Stimulated activated CD4-positive, alpha-beta T cell treated with anti-CD3 and anti-CD28 coated beads, Interleukin-4, amount 100 ng/mL, for 1 hour (primary cell): ENCODE data around the gene SHB.

Source experiments
- DNase-seq: peaks from one replicate; pipeline ENCODE4 v3.0.0-alpha.2; 2020

Gene SHB

DNA sequence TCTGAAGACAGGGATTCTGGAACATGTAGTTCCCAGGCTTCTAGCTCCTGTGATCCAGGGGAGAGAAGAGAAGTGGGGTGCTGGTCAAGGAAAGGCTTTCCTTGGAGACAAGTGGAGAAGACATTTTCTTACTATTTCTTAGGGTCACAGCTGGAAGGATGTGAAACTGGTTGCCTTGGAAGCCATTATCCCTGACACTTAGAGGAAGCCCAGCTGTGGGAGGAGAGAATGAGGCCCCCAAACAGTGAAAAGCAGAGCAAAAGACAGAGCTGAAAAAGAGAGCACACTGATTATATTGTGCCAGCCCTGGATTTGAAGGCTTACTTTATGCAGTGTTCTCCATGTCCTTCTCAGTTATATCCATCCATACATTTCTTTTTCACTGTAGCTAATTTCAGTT is 17.5 kb upstream of the SHB start:
- DNase-seq: no peak

DNA sequence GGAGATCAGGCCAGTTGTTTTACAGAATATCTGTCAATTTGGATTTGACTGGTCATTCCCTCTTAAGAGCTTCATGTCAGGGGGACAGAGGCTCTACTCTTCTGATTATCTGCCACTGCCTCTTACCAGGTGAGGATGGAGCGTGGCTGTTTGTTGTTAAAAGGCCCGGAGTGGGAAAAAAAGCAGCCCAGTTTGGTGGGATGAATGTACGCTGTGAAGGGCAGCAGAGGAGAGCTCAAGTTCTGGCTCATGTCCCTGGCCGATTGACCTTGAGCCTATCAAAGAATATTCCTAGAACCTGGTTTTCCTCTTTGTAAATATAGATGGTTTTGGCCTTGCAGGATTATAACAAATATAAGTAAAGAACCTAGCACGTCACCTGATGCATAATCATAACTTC is 16.3 kb upstream of the SHB start:
- no peak for DNase-seq

DNA sequence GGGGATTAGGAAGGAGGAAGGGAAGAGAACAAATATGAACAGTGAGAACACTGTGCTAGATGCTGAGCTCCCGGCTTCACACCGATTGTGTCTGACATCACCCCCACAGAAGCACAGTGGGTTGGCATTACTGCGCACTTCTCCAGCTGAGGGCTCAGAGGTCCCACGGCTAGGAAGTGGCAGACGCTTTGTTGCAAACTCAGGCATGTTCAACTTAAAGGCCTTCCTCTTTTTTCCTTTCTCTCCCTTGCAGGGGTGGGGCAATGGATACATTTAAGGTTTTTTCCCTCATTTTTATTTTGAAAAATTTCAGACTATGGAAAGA is 15.5 kb upstream of the SHB start:
- no peak for DNase-seq

DNA sequence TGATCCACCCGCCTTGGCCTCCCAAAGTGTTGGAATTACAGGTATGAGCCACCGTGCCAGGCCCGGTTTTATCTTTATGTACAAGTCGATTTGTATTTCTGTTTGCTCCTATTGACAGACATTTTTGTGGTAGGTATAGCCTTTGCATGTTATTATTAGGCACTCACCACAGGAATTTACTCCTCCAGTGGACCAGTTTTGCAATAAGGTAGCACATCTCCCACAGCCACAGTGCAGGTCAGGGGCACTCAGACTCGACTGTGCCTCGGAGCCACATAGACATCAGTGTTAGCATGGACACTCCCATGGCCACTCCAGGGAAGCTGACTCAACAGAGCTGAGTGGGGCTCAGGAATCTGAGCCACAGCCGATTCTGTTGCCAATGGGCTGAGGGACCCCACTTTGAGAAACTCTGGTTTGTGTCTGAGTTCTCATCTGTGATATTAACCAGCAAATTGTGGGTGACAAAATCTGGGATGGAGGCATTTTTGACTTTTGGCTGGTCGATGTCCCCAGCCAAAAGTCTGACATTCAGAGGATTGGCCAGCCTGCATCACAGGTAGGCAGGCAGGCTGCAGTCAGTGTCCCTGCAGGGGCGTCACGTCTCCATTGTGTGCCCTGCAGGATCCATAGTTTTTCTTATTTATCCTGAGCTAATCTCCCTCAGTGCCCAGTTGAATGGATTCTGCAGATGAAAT is 15.0 kb upstream of the SHB start:
- DNase-seq: no peak

DNA sequence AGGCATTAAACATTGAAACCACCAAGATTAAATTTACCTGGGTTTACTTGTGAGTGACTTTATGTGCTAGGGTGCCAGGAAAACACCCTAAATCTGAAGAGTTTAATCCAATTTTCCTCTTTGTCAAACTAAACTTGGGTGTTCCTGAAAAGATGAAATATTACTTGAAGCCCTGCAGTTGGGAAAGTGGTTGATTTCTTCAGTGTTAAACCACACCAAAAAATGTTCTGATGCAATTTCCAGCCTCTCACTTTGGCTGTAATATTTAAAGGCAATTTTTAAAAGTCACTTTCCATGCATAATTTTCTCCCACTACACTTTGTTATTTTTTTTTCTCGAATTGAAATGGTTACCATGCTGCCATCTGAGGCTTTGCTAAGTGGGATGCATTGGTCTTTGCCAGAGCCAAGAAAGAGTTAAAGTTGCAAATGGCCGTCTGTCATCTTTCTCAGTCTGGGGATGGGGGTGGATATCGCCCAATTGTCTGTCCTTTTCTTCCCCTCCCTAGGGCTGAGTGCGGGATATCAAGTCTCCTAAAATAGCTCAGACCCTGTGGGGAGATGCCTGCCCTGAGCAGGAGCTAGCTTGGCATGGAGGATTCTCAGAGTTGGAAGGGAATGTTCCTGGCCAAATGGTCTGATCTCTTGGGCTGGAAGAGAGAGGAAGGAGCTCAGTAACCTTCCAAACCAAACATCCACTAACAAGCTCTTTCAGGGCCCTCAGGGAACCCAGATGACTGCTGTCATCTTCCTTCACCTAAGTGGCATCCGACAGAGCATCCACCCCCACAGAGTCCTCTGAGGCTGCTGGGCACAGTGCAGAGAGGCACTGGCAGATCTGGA is 13.6 kb upstream of the SHB start:
- no peak for DNase-seq

DNA sequence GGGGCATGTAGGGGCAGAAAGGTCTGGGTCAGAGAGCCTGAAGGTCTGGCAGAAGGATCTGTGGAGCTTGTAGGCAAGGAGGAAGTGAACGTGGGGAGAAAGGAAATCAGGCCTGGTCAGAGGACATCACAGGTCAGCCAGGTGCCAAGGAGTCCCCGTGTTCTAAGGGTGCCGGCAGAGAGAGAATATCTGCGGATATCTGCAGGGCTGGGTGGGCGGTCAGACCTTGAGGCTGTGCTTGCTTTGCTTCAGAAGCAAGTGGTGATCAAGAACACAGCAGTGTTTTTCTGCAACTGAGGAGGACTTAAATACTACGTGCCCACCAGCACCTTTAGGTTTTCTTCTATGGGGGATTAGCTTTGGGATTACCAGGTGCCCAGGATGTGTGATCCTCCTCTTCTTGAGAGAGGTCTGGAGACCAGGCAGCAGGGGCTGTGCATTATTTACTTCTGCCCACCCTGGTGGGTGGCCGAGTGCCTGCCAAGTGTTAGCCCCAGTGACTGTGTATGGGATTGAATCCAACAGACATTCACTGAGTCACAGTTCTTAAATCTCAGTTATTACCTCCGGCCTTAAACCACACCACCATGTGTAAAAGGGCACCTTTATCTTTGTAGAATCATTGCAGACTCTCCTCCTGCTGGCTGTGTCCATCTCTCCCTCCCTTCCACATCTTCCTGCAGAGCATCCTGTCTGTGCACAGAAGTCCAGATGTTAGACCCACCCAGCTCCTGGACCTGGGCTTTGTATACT is 12.5 kb upstream of the SHB start:
- no peak for DNase-seq

DNA sequence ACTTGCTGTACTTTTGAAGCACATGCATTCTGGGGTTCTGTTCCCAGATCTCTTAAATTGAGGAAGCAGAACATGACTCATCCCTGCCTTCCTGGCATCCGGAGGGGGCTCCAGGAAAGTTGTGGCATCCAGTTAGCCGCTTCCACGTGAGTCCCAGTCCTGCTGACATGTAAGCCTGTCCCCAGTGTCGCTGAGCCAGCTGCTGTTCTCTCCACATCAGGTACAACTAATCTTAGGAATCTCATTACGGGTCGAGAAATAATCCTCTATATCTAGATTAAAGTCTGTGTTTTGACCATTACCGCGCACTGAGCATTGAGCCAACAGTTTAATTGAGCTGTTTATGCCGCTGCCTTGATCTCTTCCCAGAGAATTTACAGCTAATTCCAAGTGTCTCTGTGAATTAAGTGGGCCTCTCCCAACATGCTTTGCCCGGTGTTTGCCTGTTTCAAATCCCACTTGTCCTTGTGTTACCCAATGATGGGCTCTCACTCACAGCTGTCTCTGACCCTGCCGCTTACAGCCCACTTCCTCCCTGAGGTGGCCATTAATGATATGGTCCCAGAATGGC is 10.5 kb upstream of the SHB start:
- DNase-seq: no peak

DNA sequence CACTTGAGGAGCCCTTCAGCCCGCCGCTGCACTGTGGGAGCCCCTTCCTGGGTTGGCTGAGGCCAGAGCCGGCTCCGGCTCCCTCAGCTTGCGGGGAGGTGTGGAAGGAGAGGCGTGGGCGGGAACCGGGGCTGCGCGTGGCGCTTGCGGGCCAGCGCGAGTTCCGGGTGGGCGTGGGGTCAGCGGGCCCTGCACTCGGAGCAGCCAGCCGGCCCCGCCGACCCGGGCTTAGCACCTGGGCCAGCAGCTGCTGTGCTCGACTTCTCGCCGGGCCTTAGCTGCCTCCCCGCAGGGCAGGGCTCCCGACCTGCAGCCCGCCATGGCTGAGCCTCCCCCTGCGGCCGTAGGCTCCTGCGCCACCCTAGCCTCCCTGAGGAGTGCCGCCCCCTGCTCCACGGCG is 6.2 kb upstream of the SHB start:
- no peak for DNase-seq

DNA sequence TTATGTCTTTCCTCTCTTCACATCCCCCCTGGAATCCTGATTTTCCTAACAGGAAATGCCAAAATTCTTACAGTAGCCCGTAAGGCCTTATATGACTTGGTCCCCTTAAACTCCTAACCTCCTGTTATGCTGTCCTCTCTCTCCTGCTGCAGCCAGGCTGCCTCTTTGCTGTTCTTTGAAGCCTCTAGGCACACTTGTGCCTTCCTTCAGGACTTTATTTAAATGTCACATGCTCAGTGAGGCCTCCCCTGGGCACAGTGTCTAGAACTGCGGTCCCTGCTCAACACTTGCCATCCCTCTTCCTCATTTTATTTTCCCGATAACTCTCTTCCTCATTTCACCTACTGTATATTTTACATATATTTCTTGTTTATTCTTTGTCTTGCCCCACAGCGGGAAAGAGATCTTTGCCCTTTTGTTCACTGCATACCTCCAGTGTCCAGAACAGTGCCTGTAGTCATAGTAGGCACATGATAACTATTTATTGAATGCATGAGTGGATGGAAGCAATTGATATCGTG is 5.5 kb upstream of the SHB start:
- DNase-seq: no peak

DNA sequence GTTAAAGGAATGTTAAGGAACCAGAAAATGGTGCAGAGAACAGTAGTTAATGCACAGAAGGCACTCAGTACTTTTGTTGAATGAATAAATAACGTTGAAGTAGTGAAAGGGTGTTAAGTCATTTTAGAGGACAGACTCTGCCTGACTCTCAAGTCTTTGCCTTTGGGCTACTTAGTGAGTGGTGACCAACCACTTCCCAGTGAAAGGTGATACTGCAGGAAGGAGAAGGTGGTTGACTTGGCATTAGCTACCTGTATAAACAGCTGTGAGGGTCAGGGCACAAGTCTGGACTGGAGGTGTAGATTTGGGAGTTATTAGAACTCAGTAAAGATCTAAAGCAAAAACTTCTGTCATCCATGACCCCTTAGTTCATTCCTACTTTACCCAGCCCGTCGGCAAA is 4.9 kb upstream of the SHB start:
- DNase-seq: no peak

DNA sequence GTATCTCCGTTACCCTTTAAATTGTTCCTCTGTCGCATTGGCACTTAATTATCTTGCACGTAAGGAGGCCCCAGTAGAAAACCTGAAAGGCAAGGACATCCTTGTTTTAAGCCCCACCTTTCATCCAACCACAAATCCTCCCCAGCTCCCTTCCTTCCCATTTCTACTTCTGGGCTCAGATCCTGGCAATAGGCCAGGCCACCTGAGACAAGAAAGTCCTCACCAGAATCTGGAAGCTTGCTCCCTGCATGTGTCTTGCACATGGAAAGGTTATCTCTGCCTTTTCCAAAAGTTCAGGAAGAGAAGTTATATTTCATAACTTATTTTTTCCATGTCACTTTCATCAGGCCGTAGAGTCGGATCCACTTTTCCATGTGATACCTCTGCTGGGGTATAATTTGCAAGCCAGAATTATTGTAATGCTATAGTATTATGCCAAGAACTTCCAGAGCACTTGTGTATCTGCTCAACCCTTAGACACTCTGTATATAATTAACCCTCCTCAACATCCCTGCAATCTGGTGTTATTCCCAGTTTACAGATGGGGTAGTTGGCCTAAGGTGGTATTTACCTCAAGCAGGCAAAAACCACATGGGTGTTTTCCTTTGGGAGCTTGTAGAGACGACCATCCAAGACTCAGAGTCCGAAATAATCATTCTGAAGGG is 2.6 kb upstream of the SHB start:
- DNase-seq: no peak

DNA sequence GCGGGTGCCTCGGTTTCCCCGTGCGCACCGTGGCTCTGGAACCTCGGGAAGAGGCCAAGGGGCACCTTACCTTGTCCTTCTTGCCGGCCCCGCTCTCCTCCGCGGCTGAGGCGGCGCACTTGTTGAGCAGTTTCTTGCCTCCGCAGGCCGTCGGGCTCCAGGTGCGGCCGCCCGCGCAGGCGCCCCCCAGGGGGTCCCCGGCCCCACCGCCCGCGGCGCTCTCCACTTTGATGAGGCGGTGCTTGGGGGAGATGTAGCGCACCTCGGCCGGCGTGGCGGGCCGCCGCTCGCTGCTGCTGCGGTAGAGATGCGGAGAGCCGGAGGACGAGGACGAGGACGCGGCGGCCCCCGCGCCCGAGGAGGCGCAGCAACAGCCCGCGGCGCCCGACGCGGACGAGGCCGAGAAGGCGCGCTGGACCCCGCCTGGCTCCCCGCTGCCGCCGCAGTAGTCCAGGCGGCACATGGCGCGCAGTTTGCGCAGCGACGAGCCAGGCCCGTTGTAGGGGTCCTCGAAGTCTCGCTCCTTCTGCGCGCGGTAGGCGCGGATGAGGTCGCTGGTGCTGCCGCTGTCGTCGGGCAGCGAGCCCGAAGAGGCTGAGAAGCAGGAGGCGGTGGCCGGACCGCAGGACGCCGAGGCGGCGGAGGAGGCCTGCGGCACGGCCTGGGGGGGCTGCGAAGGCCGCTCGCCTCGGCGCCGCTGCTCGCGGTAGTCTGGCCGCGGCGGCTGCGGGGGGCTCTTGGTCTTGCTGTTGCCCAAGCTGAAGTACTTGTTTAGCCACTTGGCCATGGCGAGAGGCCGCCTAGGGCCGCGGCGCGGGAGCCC is 957 bp downstream of the SHB start:
- peak; percentile 15 for DNase-seq

DNA sequence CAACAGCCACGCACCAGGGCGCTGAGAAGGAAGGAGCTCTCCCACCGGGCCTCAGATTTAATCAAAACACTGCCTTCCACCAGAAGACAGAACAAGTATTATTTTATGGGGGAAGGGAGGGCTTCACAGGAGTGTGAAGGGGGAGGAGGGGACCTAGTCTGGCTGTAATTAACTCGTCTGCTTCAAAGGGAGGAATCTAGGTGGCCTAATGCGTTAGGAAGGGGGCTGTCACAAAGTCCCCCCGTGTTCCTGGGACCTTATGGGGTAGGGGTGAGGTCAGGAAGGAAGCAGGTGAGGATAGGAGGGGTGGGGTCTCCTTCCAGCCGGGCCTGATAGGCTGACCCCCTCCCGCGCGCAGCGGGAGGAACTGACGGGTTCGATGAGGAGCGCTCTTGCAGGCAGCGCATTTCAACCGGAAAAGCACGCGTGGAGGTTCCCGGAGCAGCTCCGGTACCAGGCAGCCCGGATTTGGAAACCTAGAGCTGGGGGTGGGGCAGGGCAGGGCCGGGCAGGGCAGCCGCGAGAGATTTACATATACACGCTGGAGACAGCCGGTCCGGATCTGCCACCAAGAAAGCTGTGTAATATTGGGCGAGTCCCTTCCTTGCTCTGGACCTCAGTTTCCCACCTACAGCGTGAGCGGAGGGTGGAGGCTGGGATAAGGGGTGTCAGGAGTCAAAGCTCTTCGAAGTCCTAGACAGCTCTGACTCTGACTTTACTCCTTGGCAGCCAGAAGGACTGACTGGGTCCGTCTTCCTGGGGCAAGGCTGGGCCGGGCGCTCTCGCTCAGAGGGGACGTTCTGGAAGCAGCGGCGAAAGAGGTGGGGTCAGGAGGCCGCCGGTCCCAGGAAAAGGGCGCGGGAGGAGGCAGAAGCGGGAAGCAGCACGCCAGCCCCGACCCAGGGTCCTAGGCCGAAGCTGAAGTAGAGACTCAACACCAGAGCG is 1.8 kb downstream of the SHB start:
- DNase-seq: peak; percentile 19

DNA sequence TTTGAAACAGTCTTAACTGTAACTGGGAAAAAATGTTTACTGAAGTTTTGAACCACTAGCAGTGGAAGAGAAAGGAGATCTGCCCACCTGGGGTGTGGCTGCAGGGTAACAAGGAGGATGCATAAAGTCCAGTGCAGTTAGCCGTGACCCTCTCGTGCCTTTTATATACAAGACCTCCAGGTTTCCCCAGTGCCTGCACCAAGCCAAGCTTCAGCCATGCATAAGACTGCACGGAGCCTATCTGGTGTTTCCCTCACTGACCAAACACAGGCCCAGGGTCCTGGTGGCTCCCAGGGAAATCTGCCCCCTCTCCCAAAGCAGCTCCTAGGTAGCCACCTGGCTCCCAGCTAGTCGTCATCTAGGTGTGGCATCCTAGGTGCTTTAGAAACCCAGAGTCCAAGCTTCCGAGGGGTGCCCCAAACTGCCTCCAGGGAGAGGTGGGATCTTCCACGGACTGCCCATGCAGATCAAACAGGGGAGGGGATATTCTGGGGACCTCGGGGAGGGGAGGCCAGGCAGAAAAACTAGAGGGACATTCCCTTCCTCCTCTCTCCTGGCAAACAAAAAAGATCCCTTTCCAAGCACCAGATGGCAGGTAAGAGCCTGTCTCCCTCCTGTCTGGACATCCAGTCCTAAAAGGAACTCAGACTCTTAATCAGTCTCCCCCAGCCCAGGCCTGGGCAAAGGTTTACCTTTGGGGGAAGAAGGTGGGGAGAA is 2.7 kb downstream of the SHB start:
- DNase-seq: no peak

DNA sequence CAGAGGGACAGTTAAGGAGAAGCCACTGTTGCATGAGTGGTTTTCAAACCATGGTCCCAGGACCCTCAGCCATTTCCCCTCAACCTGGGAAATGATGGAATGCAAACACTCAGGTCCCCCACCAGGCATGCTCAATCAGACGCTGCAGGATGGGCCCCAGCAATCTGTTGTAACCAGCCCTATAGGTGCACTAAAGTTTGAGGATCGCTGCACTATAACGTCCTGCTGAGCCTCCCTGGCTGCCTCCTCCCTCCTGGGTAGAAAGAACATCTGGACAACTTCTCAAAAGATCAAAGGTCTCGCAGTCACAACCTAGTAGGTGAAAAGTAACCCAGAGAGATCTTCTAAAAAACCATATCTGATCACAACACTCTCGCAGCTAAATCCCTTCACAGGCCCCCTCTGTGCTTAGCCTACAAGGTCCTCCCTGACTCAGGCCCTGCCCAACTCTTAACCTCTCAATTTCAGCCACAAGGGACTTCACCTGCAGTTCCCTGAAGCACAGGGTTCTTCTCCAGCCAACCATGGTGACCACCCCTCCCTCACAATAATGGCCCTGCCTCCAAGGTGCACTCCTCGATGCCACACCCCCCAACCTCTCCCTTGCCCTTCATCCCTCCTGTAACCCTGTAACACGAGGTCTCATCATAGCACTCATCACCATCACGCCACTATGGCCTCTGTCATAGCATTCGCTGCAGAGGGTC is 3.5 kb downstream of the SHB start:
- DNase-seq: no peak

DNA sequence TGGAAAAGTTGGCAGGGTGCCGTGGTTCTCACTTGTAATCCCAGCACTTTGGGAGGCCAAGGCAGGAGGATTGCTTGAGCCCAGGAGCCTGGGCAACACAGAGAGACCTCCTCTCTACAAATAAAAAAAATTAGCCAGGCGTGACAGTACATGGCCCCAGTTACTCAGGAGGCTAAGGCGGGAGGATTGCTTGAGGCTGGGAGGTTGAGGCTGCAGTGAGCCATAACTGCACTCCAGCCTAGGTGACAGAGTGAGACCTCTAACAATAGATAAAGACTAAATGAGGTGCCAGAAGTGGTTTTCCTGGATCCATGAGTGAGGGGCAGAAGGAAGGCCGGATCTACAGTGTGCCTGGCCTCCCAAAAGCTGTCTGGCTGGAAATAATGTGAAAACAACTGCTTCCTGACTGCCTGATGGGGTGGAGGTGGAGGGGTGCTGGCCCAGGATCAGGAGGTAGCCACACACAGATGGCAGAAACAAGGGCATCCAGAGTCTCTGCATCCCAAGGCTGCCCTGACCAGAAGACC is 4.1 kb downstream of the SHB start:
- no peak for DNase-seq

DNA sequence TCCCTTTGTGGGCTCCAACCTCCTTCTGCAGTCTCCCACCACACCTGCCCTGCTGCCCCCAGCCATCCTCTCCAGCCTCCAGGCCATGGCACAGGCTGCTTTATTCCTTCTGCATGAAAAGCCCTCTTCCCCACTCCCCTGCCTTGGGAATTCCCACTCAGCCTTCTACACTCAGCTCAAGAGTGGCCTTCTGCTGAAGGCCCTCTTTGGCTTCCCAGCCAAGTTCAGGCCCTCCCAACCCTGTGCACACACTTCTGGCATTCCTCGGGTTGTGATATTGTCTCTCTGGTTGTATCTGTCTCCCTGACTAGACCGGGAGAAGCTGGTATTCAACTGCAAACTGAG is 5.7 kb downstream of the SHB start:
- no peak for DNase-seq

DNA sequence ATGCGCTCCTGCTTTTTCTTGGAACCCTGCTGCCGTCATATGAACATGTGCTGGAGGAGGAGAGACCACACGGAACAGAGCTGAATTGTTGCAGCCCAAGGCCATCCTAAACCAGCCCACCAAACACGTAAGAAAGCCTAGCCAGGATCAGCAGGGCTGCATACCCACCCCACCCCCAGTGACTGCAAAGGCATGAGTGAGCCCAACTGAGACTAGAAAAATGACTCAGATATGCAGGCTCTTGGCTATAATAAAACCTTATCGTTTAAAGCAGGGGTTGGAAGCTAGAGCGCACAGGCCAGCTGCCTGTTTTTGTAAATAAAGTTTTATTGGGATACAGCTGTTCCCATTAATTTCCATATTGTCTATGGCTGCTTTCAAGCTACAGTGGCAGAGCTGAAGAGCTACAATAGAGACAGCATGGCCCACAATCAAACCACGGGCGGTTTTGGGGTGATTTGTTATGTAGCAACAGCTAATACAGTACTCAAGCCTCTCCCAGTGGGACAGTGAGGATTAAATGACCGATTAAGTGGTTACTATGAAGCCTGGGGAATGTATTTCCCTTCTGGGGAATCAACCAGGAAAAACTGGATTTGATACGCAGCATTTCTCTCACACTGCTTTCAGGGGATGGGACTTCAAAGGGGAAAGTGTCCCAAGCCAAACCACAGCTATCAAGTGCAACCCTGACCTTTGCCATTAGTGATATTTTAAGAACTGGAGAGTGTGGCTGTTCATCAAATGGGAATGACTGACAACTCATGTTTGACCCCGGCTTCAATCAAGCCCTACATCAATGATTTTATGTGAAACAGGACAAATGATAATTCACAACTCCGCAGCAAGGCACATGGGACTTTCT is 6.3 kb downstream of the SHB start:
- no peak for DNase-seq
